PFSK-1 (cell line): ENCODE results near the gene IFRD1.

Source experiments
- FOXP2 ChIP-seq: optimal IDR thresholded peaks from 2 replicates; pipeline ENCODE3; 2011; ENCODE audit warnings: borderline replicate concordance, control low read depth, inconsistent platforms; ENCODE audit not compliant: insufficient read depth; ENCODE audit errors: extremely low read length, extremely low read depth
- POLR2AphosphoS5 ChIP-seq: IDR thresholded peaks from 2 replicates; pipeline ENCODE4 v1.6.1; 2012; ENCODE audit warnings: low read depth, mild to moderate bottlenecking, control low read depth, low read length, moderate library complexity
- REST ChIP-seq, 2 experiments: IDR thresholded peaks; 2 replicates each; pipeline versions ENCODE4 v1.6.1 to v1.8.0; 2011 to 2012; ENCODE audit warnings: low read depth in 2 of 2, low read length in 2 of 2, control low read depth in 1 of 2, inconsistent platforms in 1 of 2, mild to moderate bottlenecking in 1 of 2, moderate library complexity in 1 of 2; ENCODE audit not compliant: insufficient read depth in 1 of 2
- SIN3A ChIP-seq: IDR thresholded peaks from 2 replicates; pipeline ENCODE4 v1.6.1; 2012; ENCODE audit warnings: mild to moderate bottlenecking, low read length, moderate library complexity, borderline replicate concordance; ENCODE audit not compliant: insufficient read depth
- TAF1 ChIP-seq: IDR thresholded peaks from 2 replicates; pipeline ENCODE4 v1.6.1; 2012; ENCODE audit warnings: low read length, control low read depth, borderline replicate concordance; ENCODE audit not compliant: insufficient read depth

Gene IFRD1

GRCh38 chr7:112437072-112437471, 13.2 kb upstream of the IFRD1 start:
- no peak for TF ChIP-seq TAF1
- TF ChIP-seq REST (IDR thresholded peaks at IDR 0.05; ENCODE audit: insufficient read depth in 1 of 2, low read depth in 2 of 2, low read length in 2 of 2), result no peak
- no peak for TF ChIP-seq FOXP2
- no peak for TF ChIP-seq POLR2AphosphoS5
- no peak for TF ChIP-seq SIN3A

- TF ChIP-seq REST (IDR thresholded peaks at IDR 0.05; ENCODE audit: insufficient read depth in 1 of 2, low read depth in 2 of 2, low read length in 2 of 2), result no peak
- TF ChIP-seq SIN3A, result no peak
- no peak for TF ChIP-seq TAF1
- TF ChIP-seq POLR2AphosphoS5, result no peak
- TF ChIP-seq FOXP2, result no peak
Observed at GRCh38 chr7:112439476-112439875, 10.8 kb upstream of the IFRD1 start.

GRCh38 chr7:112442210-112442609, 8.1 kb upstream of the IFRD1 start:
- TF ChIP-seq FOXP2 (no peak), POLR2AphosphoS5 (no peak), SIN3A (no peak), TAF1 (no peak), REST (IDR thresholded peaks at IDR 0.05; ENCODE audit: insufficient read depth in 1 of 2, low read depth in 2 of 2, low read length in 2 of 2) (no peak)

- TF ChIP-seq SIN3A (no peak), REST (IDR thresholded peaks at IDR 0.05; ENCODE audit: insufficient read depth in 1 of 2, low read depth in 2 of 2, low read length in 2 of 2) (no peak), FOXP2 (no peak), POLR2AphosphoS5 (no peak), TAF1 (no peak)
Observed at GRCh38 chr7:112444505-112444904, 5.8 kb upstream of the IFRD1 start.

GRCh38 chr7:112446431-112446830, 3.8 kb upstream of the IFRD1 start:
- TF ChIP-seq FOXP2 (no peak), POLR2AphosphoS5 (no peak), REST (IDR thresholded peaks at IDR 0.05; ENCODE audit: insufficient read depth in 1 of 2, low read depth in 2 of 2, low read length in 2 of 2) (no peak), SIN3A (no peak), TAF1 (no peak)
